HepG2 (cell line): ENCODE measurements around the gene MRM3. TPM values are rescaled to one million over a fixed set of nuclear protein-coding genes. Genes with fewer than 3 reads are reported as not detected.
A peak's percentile ranks its signal among the peaks of the same experiment; 100 is the strongest.

ENCODE experiments used
- CEBPB ChIP-seq: IDR thresholded peaks from 2 replicates; pipeline ENCODE4 v1.6.1; 2011; ENCODE audit warnings: low read depth, low read length, improper control_type of control experiment, borderline replicate concordance
- CREM ChIP-seq, 2 experiments: sonication (generic) in 1 of 2; formaldehyde crosslinking in 1 of 2; IDR thresholded peaks; 2 replicates each; pipeline versions ENCODE4 v1.4.0 to v1.6.1; 2016 to 2020; ENCODE audit warnings: antibody characterized with exemption in 1 of 2, mild to moderate bottlenecking in 1 of 2, missing genetic modification reagents in 1 of 2
- GFI1 ChIP-seq: sonication (generic); formaldehyde crosslinking; IDR thresholded peaks from 2 replicates; pipeline ENCODE4 v1.5.0; 2020; ENCODE audit warnings: missing genetic modification reagents, mild to moderate bottlenecking, borderline replicate concordance
- GMEB1 ChIP-seq: sonication (generic); formaldehyde crosslinking; IDR thresholded peaks from 2 replicates; pipeline ENCODE4 v1.5.1; 2020; ENCODE audit warnings: missing genetic modification reagents, mild to moderate bottlenecking, borderline replicate concordance
- HMG20B ChIP-seq: conservative IDR thresholded peaks from 2 replicates; pipeline ENCODE4 v1.6.1; 2016; ENCODE audit warnings: missing genetic modification reagents, missing compliant biosample characterization
- KAT7 ChIP-seq: IDR thresholded peaks from 2 replicates; pipeline ENCODE4 v1.6.1; 2018; ENCODE audit warnings: borderline replicate concordance, missing compliant biosample characterization
- MAFG ChIP-seq: sonication (generic); formaldehyde crosslinking; IDR thresholded peaks from 2 replicates; pipeline ENCODE4 v1.5.1; 2020; ENCODE audit warnings: mild to moderate bottlenecking, missing genetic modification reagents
- NKX3-1 ChIP-seq: sonication (generic); formaldehyde crosslinking; IDR thresholded peaks from 2 replicates; pipeline ENCODE4 v1.5.0; 2020; ENCODE audit warnings: missing genetic modification reagents
- ONECUT2 ChIP-seq: sonication (generic); formaldehyde crosslinking; IDR thresholded peaks from 2 replicates; pipeline ENCODE4 v1.4.0; 2020; ENCODE audit warnings: missing genetic modification reagents
- PHF5A ChIP-seq: IDR thresholded peaks from one replicate; pipeline ENCODE4 v1.6.1; 2018; ENCODE audit warnings: low read depth, missing genetic modification reagents; ENCODE audit not compliant: unreplicated experiment
- XBP1 ChIP-seq: sonication (generic); formaldehyde crosslinking; IDR thresholded peaks from 2 replicates; pipeline ENCODE4 v1.5.0; 2020; ENCODE audit warnings: missing genetic modification reagents
- ZBTB40 ChIP-seq, 2 experiments: fragments of 450-650 bp in 1 of 2; sonication (generic) in 1 of 2; formaldehyde crosslinking in 1 of 2; IDR thresholded peaks; 2 replicates each; pipeline versions ENCODE4 v1.6.1 to v1.8.0; 2016 to 2022; ENCODE audit warnings: antibody characterized with exemption in 1 of 2, mild to moderate bottlenecking in 1 of 2, missing genetic modification reagents in 1 of 2
- ZNF780A ChIP-seq: sonication (generic); formaldehyde crosslinking; IDR thresholded peaks from 2 replicates; pipeline ENCODE4 v1.8.0; 2022; ENCODE audit warnings: mild to moderate bottlenecking, missing genetic modification reagents, moderate library complexity
- polyA plus RNA-seq, 8 experiments: library from polyadenylated mRNA; depleted of rRNA in 3 of 8; stranded (reverse) in 7 of 8; unstranded in 1 of 8; fragments of >200 nt; fragmentation: Illumina TruSeq in 4 of 8; extraction: Trizol in 4 of 8; gene quantifications; 2 replicates each; pipeline versions ENCODE4 v1.2.1 to v1.2.3, GENCODE V29; 2011 to 2016; ENCODE audit warnings: low read depth in 4 of 8, missing spikeins in 1 of 8, mixed read lengths in 1 of 8; ENCODE audit not compliant: insufficient read depth in 1 of 8
- total RNA-seq, 5 experiments: library from RNA; depleted of rRNA; stranded (reverse); fragments of >200 nt; fragmentation: Illumina TruSeq; extraction: Trizol; gene quantifications; 2 replicates each; pipeline ENCODE4 v1.2.3, GENCODE V29; 2016; ENCODE audit warnings: low read depth in 1 of 5
- TF ChIP-seq, protein P1 (sequence below): sonication (generic); formaldehyde crosslinking; IDR thresholded peaks from 2 replicates; pipeline ENCODE4 v1.4.0; 2020; ENCODE audit warnings: missing genetic modification reagents, mild to moderate bottlenecking, borderline replicate concordance
- TF ChIP-seq, protein P2 (sequence below): sonication (generic); formaldehyde crosslinking; IDR thresholded peaks from 2 replicates; pipeline ENCODE4 v1.5.0; 2020; ENCODE audit warnings: missing genetic modification reagents, mild to moderate bottlenecking, borderline replicate concordance

Gene MRM3
- total and polyA plus RNA-seq, 2 of the 13 experiments (the other 11 are each of a cell fraction or from before 2014, with no cell fraction given): 12.3 to 25.5 TPM

- TF ChIP-seq, protein P1, sequence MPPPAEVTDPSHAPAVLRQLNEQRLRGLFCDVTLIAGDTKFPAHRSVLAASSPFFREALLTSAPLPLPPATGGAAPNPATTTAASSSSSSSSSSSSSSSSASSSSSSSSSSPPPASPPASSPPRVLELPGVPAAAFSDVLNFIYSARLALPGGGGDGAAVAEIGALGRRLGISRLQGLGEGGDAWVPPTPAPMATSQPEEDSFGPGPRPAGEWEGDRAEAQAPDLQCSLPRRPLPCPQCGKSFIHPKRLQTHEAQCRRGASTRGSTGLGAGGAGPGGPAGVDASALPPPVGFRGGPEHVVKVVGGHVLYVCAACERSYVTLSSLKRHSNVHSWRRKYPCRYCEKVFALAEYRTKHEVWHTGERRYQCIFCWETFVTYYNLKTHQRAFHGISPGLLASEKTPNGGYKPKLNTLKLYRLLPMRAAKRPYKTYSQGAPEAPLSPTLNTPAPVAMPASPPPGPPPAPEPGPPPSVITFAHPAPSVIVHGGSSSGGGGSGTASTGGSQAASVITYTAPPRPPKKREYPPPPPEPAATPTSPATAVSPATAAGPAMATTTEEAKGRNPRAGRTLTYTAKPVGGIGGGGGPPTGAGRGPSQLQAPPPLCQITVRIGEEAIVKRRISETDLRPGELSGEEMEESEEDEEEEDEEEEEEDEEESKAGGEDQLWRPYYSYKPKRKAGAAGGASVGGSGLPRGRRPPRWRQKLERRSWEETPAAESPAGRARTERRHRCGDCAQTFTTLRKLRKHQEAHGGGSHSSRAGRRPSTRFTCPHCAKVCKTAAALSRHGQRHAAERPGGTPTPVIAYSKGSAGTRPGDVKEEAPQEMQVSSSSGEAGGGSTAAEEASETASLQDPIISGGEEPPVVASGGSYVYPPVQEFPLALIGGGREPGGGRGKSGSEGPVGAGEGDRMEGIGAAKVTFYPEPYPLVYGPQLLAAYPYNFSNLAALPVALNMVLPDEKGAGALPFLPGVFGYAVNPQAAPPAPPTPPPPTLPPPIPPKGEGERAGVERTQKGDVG: peak; percentile 88; the same call in 1 of the 2 replicates
- TF ChIP-seq GMEB1 (CRISPR knock-in tag) (no peak), ONECUT2 (no peak), MAFG (CRISPR knock-in tag) (no peak), ZNF780A (CRISPR knock-in tag) (no peak), KAT7 (CRISPR knock-in tag) (no peak), HMG20B (CRISPR knock-in tag) (no peak), CEBPB (no peak), GFI1 (no peak), CREM (IDR thresholded peaks at IDR 0.05) (no peak), CREM (CRISPR knock-in tag; IDR thresholded peaks at IDR 0.05) (no peak), XBP1 (no peak), PHF5A (CRISPR knock-in tag) (no peak), ZBTB40 (IDR thresholded peaks at IDR 0.05) (no peak), ZBTB40 (CRISPR knock-in tag; IDR thresholded peaks at IDR 0.05) (no peak), NKX3-1 (no peak)
- TF ChIP-seq, protein P2, sequence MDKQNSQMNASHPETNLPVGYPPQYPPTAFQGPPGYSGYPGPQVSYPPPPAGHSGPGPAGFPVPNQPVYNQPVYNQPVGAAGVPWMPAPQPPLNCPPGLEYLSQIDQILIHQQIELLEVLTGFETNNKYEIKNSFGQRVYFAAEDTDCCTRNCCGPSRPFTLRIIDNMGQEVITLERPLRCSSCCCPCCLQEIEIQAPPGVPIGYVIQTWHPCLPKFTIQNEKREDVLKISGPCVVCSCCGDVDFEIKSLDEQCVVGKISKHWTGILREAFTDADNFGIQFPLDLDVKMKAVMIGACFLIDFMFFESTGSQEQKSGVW (CRISPR knock-in tag): no peak
These were observed 37.2 kb upstream of the MRM3 start (continued) for GRCh38 chr17:744937-745336.
